Neural cell (in vitro differentiated cells): ENCODE data around the gene SDC4. TPM values are rescaled to one million over a fixed set of nuclear protein-coding genes. Genes with fewer than 3 reads are reported as not detected.
A peak's percentile ranks its signal among the peaks of the same experiment; 100 is the strongest.

Experiments
- H2AFZ ChIP-seq: fragments of 200-600, 300-800 bp; sonication (generic), shearing (Covaris generic); 2 replicates; pipeline ENCODE4 v1.6.0; 2014; ENCODE audit warnings: low read depth, mild to moderate bottlenecking, antibody characterized with exemption, low read length, moderate library complexity
- H3F3A ChIP-seq: fragments of 200-600 bp; shearing (Covaris generic); 2 replicates; pipeline ENCODE4 v1.6.1; 2016; ENCODE audit warnings: mild to moderate bottlenecking, moderate library complexity, mixed read lengths, antibody characterized with exemption, low read length; ENCODE audit not compliant: insufficient read depth, poor library complexity, severe bottlenecking
- H3K27ac ChIP-seq: fragments of 200-600, 300-800 bp; sonication (generic), shearing (Covaris generic); 2 replicates; pipeline ENCODE4 v1.5.1; 2014; ENCODE audit warnings: mild to moderate bottlenecking, low read length, moderate library complexity
- H3K27me3 ChIP-seq: fragments of 300-800, 200-600 bp; sonication (generic), shearing (Covaris generic); 2 replicates; pipeline ENCODE4 v1.6.0; 2014; ENCODE audit warnings: mild to moderate bottlenecking, low read depth, low read length, moderate library complexity; ENCODE audit not compliant: insufficient read depth
- H3K36me3 ChIP-seq: fragments of 300-800, 200-600 bp; sonication (generic), shearing (Covaris generic); 2 replicates; pipeline ENCODE4 v1.5.1; 2014; ENCODE audit warnings: mild to moderate bottlenecking, antibody characterized with exemption, low read length, moderate library complexity; ENCODE audit not compliant: insufficient read depth
- H3K4me2 ChIP-seq: fragments of 300-800, 200-600 bp; sonication (generic), shearing (Covaris generic); 2 replicates; pipeline ENCODE4 v1.6.0; 2014; ENCODE audit warnings: mild to moderate bottlenecking, low read length
- H3K4me3 ChIP-seq: fragments of 300-800, 200-600 bp; sonication (generic), shearing (Covaris generic); 2 replicates; pipeline ENCODE4 v1.5.1; 2014; ENCODE audit warnings: mild to moderate bottlenecking, low read length, moderate library complexity
- H3K79me2 ChIP-seq: fragments of 200-600 bp; shearing (Covaris generic); replicated peaks from 2 replicates; pipeline ENCODE4 v1.6.0; 2014; ENCODE audit warnings: mild to moderate bottlenecking, low read length, moderate library complexity; ENCODE audit not compliant: insufficient read depth
- H3K9ac ChIP-seq: fragments of 300-800, 200-600 bp; sonication (generic), shearing (Covaris generic); 2 replicates; pipeline ENCODE4 v1.6.1; 2016; ENCODE audit warnings: mild to moderate bottlenecking, low read length, mixed read lengths
- H3K9me2 ChIP-seq: fragments of 200-600 bp; shearing (Covaris generic); 2 replicates; pipeline ENCODE4 v1.6.1; 2016; ENCODE audit warnings: mild to moderate bottlenecking, low read length, mixed read lengths; ENCODE audit not compliant: insufficient read depth
- H3K9me3 ChIP-seq: fragments of 200-600, 300-800 bp; sonication (generic), shearing (Covaris generic); 2 replicates; pipeline ENCODE4 v1.6.1; 2016; ENCODE audit warnings: mild to moderate bottlenecking, mixed run types, low read length, moderate library complexity, mixed read lengths
- H4K20me1 ChIP-seq: fragments of 200-600 bp; shearing (Covaris generic); 2 replicates; pipeline ENCODE4 v1.6.1; 2016; ENCODE audit warnings: mild to moderate bottlenecking, mixed run types; ENCODE audit not compliant: insufficient read depth
- EP300 ChIP-seq: fragments of 450-650 bp; conservative IDR thresholded peaks from 2 replicates; pipeline ENCODE4 v1.6.1; 2014; ENCODE audit warnings: antibody characterized with exemption, mild to moderate bottlenecking, moderate library complexity; ENCODE audit not compliant: poor library complexity, severe bottlenecking
- EZH2 ChIP-seq: fragments of 200-600, 300-800 bp; shearing (Covaris generic), sonication (generic); IDR thresholded peaks from 2 replicates; pipeline ENCODE4 v1.6.1; 2014; ENCODE audit warnings: antibody characterized with exemption, low read length, borderline replicate concordance, mild to moderate bottlenecking; ENCODE audit not compliant: insufficient read depth, poor library complexity, severe bottlenecking
- MXI1 ChIP-seq: fragments of 450-650 bp; conservative IDR thresholded peaks from 2 replicates; pipeline ENCODE4 v1.6.1; 2014; ENCODE audit warnings: antibody characterized with exemption, mild to moderate bottlenecking; ENCODE audit not compliant: poor library complexity, severe bottlenecking
- POLR2AphosphoS5 ChIP-seq: IDR thresholded peaks from 2 replicates; pipeline ENCODE4 v1.6.1; 2012
- RAD21 ChIP-seq: fragments of 450-650 bp; conservative IDR thresholded peaks from 2 replicates; pipeline ENCODE4 v1.6.1; 2014; ENCODE audit warnings: antibody characterized with exemption, mild to moderate bottlenecking, moderate library complexity
- SMC3 ChIP-seq: fragments of 450-650 bp; conservative IDR thresholded peaks from 2 replicates; pipeline ENCODE4 v1.6.1; 2014; ENCODE audit warnings: antibody characterized with exemption, mild to moderate bottlenecking, moderate library complexity; ENCODE audit not compliant: poor library complexity
- TAF1 ChIP-seq: IDR thresholded peaks from 2 replicates; pipeline ENCODE4 v1.6.1; 2012; ENCODE audit warnings: low read depth
- polyA plus RNA-seq: library from polyadenylated mRNA; depleted of rRNA; stranded (reverse); fragments of >200 nt; gene quantifications from 2 replicates; pipeline ENCODE4 v1.2.3, GENCODE V29; 2014
- TF ChIP-seq, protein P1 (sequence below): fragments of 450-650 bp; IDR thresholded peaks from 2 replicates; pipeline ENCODE4 v1.5.1; 2014; ENCODE audit warnings: antibody characterized with exemption, mild to moderate bottlenecking, moderate library complexity; ENCODE audit not compliant: poor library complexity, severe bottlenecking
- TF ChIP-seq, protein P2 (sequence below): IDR thresholded peaks from 2 replicates; pipeline ENCODE4 v1.6.1; 2012; ENCODE audit warnings: borderline replicate concordance

SDC4 gene
- polyA plus RNA-seq, 1 donor from 2014 or later, result not detected

DNA sequence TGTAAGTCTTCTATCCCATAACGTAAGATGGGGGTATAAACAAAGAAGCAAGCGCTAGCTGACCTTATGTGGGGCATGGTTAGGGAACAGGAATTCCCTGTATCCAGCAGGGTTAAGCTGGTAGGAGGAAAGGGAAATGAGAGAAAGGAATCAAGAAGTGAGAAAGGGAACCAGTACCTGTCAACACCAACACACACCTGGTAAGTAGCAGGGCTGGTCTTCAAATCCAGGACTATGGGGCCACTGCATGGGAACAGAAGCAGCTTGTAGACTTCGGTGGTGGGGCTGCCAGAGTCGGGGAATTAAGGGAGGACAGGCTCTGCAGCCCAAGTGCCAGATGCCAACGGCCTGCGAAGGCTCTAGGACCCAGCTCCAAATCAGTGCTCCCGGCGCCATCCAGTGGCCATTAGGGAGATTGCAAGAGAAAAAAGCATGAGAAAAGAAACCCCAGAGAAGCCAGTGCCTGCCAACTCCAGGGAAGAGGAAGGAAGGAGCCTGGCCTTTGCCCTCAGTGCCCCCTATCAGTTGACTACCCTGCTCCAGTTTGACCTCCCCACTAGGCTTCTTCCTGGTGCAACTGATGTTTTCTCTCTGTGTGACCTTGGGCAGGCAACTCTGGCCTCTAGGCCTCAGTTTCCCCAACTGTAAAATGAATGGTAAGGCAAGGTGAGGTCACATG, 57.4 kb downstream of the SDC4 start:
- TF ChIP-seq SMC3 (peak; percentile 90), POLR2AphosphoS5 (no peak), EZH2 (no peak), RAD21 (peak; percentile 81)
- TF ChIP-seq, protein P1, sequence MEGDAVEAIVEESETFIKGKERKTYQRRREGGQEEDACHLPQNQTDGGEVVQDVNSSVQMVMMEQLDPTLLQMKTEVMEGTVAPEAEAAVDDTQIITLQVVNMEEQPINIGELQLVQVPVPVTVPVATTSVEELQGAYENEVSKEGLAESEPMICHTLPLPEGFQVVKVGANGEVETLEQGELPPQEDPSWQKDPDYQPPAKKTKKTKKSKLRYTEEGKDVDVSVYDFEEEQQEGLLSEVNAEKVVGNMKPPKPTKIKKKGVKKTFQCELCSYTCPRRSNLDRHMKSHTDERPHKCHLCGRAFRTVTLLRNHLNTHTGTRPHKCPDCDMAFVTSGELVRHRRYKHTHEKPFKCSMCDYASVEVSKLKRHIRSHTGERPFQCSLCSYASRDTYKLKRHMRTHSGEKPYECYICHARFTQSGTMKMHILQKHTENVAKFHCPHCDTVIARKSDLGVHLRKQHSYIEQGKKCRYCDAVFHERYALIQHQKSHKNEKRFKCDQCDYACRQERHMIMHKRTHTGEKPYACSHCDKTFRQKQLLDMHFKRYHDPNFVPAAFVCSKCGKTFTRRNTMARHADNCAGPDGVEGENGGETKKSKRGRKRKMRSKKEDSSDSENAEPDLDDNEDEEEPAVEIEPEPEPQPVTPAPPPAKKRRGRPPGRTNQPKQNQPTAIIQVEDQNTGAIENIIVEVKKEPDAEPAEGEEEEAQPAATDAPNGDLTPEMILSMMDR, result peak; percentile 88
- no peak overlapping the region for H3K4me2 ChIP-seq
- no peak overlapping the region for H2AFZ ChIP-seq
- H3K36me3 ChIP-seq, result no peaks in the 10 kb centered on the region
- no peak overlapping the region for H3K4me3 ChIP-seq
- H3K27me3 ChIP-seq, result peaks cover 14% of the 10 kb centered on the region
- H4K20me1 ChIP-seq, result no peaks in the 10 kb centered on the region
- H3K27ac ChIP-seq, result no peak overlapping the region
- H3K9me3 ChIP-seq, result peaks cover 3% of the 10 kb centered on the region
- H3K9me2 ChIP-seq, result no peaks in the 10 kb centered on the region
- no peak overlapping the region for H3K9ac ChIP-seq
- H3K79me2 ChIP-seq, result no peaks in the 10 kb centered on the region
- no peaks in the 10 kb centered on the region for H3F3A ChIP-seq

DNA sequence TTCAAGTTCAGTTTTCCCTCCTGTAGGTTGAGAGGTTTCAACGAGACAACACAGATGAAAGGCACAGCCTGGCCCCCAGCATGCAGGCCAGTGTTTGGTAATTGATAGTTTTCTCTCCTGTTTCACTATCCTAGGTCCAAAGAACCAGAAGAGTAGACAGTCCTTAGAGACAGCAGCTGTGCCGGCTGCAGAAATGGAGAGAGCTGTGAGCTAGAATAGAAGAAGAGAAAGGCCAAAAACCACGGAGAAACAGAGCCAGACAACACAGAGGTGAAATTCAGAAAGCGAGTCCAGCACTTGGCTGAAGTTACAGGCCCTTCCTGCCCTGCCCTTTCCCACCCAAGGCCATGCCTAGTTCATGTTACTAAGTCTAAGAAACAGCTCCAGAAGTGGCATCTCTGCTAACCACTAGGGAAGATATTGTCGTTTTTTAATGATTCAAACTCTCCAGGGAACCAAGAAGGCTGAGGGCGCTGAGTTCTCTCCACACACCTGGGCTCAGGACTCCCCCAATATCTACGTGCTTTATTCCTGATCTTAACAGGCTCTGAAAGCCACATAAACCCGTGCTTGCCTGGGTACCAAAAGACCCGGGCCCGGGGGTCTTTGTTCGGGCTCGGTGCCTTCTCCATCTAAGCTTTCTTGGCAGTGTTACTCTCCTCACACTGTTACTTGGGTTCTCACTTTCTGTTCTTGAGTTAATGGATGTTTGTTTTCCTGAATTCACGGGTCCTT, 58.1 kb downstream of the SDC4 start:
- H3K4me3 ChIP-seq, result no peak overlapping the region
- no peaks in the 10 kb centered on the region for H3K36me3 ChIP-seq
- H3K27me3 ChIP-seq, result peaks cover 14% of the 10 kb centered on the region
- H3K79me2 ChIP-seq, result no peaks in the 10 kb centered on the region
- H3K4me2 ChIP-seq, result no peak overlapping the region
- no peak overlapping the region for H3K9ac ChIP-seq
- TF ChIP-seq EP300 (no peak), POLR2AphosphoS5 (no peak), MXI1 (no peak), SMC3 (no peak)
- H2AFZ ChIP-seq, result no peak overlapping the region
- peaks cover 3% of the 10 kb centered on the region for H3K9me3 ChIP-seq
- H3K9me2 ChIP-seq, result no peaks in the 10 kb centered on the region
- no peaks in the 10 kb centered on the region for H3F3A ChIP-seq
- no peaks in the 10 kb centered on the region for H4K20me1 ChIP-seq
- no peak overlapping the region for H3K27ac ChIP-seq

DNA sequence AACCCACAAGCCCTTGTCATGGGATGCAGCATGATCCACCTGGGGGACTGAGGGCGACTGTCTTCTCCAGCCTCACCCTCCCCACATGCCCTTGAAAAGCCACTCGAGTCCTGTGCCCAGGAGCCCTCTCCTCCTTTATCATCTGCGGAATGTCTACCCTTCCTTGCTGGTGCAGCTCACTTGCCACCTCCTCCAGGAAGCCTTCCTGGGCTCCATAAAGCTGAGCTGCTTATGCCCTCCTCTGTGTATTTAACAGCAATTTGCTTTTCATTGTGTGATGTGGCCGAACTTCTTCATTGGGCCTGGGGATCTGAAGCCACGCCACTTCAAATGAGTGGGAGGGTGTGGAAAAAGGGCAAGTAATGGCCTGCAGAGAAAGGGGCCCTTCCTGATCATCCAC, 59.4 kb downstream of the SDC4 start:
- no peaks in the 10 kb centered on the region for H3F3A ChIP-seq
- no peaks in the 10 kb centered on the region for H3K79me2 ChIP-seq
- H3K4me3 ChIP-seq, result no peak overlapping the region
- no peak overlapping the region for H2AFZ ChIP-seq
- H3K27ac ChIP-seq, result no peak overlapping the region
- TF ChIP-seq MXI1 (no peak), SMC3 (no peak), EZH2 (no peak), EP300 (no peak), POLR2AphosphoS5 (no peak), TAF1 (no peak), RAD21 (no peak)
- TF ChIP-seq, protein P1, result no peak
- TF ChIP-seq, protein P2, sequence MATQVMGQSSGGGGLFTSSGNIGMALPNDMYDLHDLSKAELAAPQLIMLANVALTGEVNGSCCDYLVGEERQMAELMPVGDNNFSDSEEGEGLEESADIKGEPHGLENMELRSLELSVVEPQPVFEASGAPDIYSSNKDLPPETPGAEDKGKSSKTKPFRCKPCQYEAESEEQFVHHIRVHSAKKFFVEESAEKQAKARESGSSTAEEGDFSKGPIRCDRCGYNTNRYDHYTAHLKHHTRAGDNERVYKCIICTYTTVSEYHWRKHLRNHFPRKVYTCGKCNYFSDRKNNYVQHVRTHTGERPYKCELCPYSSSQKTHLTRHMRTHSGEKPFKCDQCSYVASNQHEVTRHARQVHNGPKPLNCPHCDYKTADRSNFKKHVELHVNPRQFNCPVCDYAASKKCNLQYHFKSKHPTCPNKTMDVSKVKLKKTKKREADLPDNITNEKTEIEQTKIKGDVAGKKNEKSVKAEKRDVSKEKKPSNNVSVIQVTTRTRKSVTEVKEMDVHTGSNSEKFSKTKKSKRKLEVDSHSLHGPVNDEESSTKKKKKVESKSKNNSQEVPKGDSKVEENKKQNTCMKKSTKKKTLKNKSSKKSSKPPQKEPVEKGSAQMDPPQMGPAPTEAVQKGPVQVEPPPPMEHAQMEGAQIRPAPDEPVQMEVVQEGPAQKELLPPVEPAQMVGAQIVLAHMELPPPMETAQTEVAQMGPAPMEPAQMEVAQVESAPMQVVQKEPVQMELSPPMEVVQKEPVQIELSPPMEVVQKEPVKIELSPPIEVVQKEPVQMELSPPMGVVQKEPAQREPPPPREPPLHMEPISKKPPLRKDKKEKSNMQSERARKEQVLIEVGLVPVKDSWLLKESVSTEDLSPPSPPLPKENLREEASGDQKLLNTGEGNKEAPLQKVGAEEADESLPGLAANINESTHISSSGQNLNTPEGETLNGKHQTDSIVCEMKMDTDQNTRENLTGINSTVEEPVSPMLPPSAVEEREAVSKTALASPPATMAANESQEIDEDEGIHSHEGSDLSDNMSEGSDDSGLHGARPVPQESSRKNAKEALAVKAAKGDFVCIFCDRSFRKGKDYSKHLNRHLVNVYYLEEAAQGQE, result no peak
- no peaks in the 10 kb centered on the region for H3K9me2 ChIP-seq
- no peaks in the 10 kb centered on the region for H3K9me3 ChIP-seq
- no peak overlapping the region for H3K4me2 ChIP-seq
- H4K20me1 ChIP-seq, result no peaks in the 10 kb centered on the region
- no peaks in the 10 kb centered on the region for H3K36me3 ChIP-seq
- H3K27me3 ChIP-seq, result peaks cover 11% of the 10 kb centered on the region
- no peak overlapping the region for H3K9ac ChIP-seq
